HepG2 (cell line): ENCODE data around the gene TPO. TPM values are rescaled to one million over a fixed set of nuclear protein-coding genes. Genes with fewer than 3 reads are reported as not detected.

Experiments used
- ATAC-seq: fragments of 200-7000 bp; cut with Tn5 transposase; 3 replicates; pipeline ENCODE4 v1.9.1; 2020; ENCODE audit warnings: mild to moderate bottlenecking, moderate library complexity
- BruUV-seq: library from RNA; stranded (reverse); fragments of 400-500 nt; replicated peaks from 2 replicates; lab custom pipeline; 2021; lab: Mats Ljungman, UMichigan
- CTCF ChIA-PET: fragments of 300-600 bp; formaldehyde crosslinking; extraction: SDS; loops from one replicate; lab custom pipeline; 2021; ENCODE audit warnings: low total read pairs, inconsistent platforms, low intra/inter-chr PET ratio; lab: Yijun Ruan, JAX
- POLR2A ChIA-PET: fragments of 350-600 bp; sonication (Branson Sonifier 250); formaldehyde crosslinking; loops from one replicate; lab custom pipeline; 2020; ENCODE audit warnings: antibody characterized with exemption, inconsistent platforms; lab: Yijun Ruan, JAX
- DNase-seq: peaks from one replicate; pipeline ENCODE4 v3.0.0-alpha.2; 2015; ENCODE audit warnings: low spot score
- FAIRE-seq: peaks from 3 replicates; lab custom pipeline; 2011; peaks lifted over from hg19 to GRCh38; lab: Jason Lieb, UNC
- H2AFZ ChIP-seq: one replicate; pipeline ENCODE4 v1.6.1; 2011; ENCODE audit warnings: low read length, inconsistent platforms
- H3K27ac ChIP-seq: fragments of 300-600 bp; 3 replicates; pipeline ENCODE4 v1.8.0; 2011; ENCODE audit warnings: mixed run types, mild to moderate bottlenecking, mixed read lengths, low read length, inconsistent platforms; ENCODE audit not compliant: insufficient read depth; ENCODE audit errors: extremely low read length
- H3K27me3 ChIP-seq, 2 experiments: fragments of 200-600 bp in 1 of 2; 2 replicates in 1 of 2; 3 replicates in 1 of 2; pipeline versions ENCODE4 v1.6.0 to v1.8.0; 2011; ENCODE audit warnings: low read length in 2 of 2, mild to moderate bottlenecking in 2 of 2, moderate library complexity in 2 of 2, inconsistent platforms in 1 of 2; ENCODE audit not compliant: insufficient read depth in 2 of 2, control insufficient read depth in 1 of 2
- H3K36me3 ChIP-seq, 2 experiments: fragments of 200-600 bp in 1 of 2; replicated peaks in 1 of 2; 2 replicates in 1 of 2; 3 replicates in 1 of 2; pipeline versions ENCODE4 v1.5.1 to v1.8.0; 2011; ENCODE audit warnings: low read length in 2 of 2, inconsistent platforms in 1 of 2; ENCODE audit not compliant: insufficient read depth in 2 of 2, control insufficient read depth in 1 of 2
- H3K4me1 ChIP-seq: 2 replicates; pipeline ENCODE4 v1.5.1; 2012; ENCODE audit warnings: low read length, inconsistent platforms; ENCODE audit not compliant: insufficient read depth
- H3K4me2 ChIP-seq: 2 replicates; pipeline ENCODE4 v1.6.0; 2011; ENCODE audit warnings: low read depth, low read length, inconsistent platforms
- H3K4me3 ChIP-seq, 3 experiments: fragments of 200-600 bp in 1 of 3; sonication (generic), shearing (Covaris generic) in 1 of 3; replicated peaks in 1 of 3; 2 replicates each; pipeline ENCODE4 v1.5.1; 2011 to 2016; ENCODE audit warnings: low read length in 3 of 3, inconsistent platforms in 2 of 3, low read depth in 2 of 3, mild to moderate bottlenecking in 2 of 3, control low read depth in 1 of 3, mixed read lengths in 1 of 3; ENCODE audit not compliant: insufficient read depth in 1 of 3
- H3K79me2 ChIP-seq: one replicate; pipeline ENCODE4 v1.6.1; 2011; ENCODE audit warnings: low read length, inconsistent platforms; ENCODE audit not compliant: insufficient read depth
- H3K9ac ChIP-seq: 2 replicates; pipeline ENCODE4 v1.6.0; 2011; ENCODE audit warnings: mild to moderate bottlenecking, low read depth, low read length, inconsistent platforms; ENCODE audit not compliant: insufficient read depth
- H3K9me3 ChIP-seq: 2 replicates; pipeline ENCODE4 v1.5.1; 2012; ENCODE audit warnings: mild to moderate bottlenecking, low read length
- H4K20me1 ChIP-seq: 2 replicates; pipeline ENCODE4 v1.6.0; 2011; ENCODE audit warnings: inconsistent platforms, mild to moderate bottlenecking, low read length, moderate library complexity; ENCODE audit not compliant: insufficient read depth
- ARID3A ChIP-seq: IDR thresholded peaks from 2 replicates; pipeline ENCODE4 v1.6.1; 2012; ENCODE audit warnings: low read depth, low read length, improper control_type of control experiment
- ARID4A ChIP-seq: sonication (generic); formaldehyde crosslinking; IDR thresholded peaks from 2 replicates; pipeline ENCODE4 v1.5.0; 2020; ENCODE audit warnings: mild to moderate bottlenecking, missing genetic modification reagents, borderline replicate concordance
- FUBP1 ChIP-seq: sonication (generic); formaldehyde crosslinking; IDR thresholded peaks from 2 replicates; pipeline ENCODE4 v1.5.1; 2020; ENCODE audit warnings: missing genetic modification reagents, mild to moderate bottlenecking, borderline replicate concordance
- IRF2 ChIP-seq: IDR thresholded peaks from 2 replicates; pipeline ENCODE4 v1.6.1; 2018; ENCODE audit warnings: missing genetic modification reagents, missing compliant biosample characterization
- KLF9 ChIP-seq: IDR thresholded peaks from 2 replicates; pipeline ENCODE4 v1.6.1; 2016; ENCODE audit warnings: low read depth
- REST ChIP-seq, 2 experiments: IDR thresholded peaks; 2 replicates each; pipeline ENCODE4 v1.6.1; 2011 to 2012; ENCODE audit warnings: low read length in 2 of 2, borderline replicate concordance in 1 of 2, low read depth in 1 of 2, mild to moderate bottlenecking in 1 of 2, moderate library complexity in 1 of 2
- SNAPC2 ChIP-seq: sonication (generic); formaldehyde crosslinking; IDR thresholded peaks from 2 replicates; pipeline ENCODE4 v1.8.1; 2022; ENCODE audit warnings: mild to moderate bottlenecking, missing genetic modification reagents
- XBP1 ChIP-seq: sonication (generic); formaldehyde crosslinking; IDR thresholded peaks from 2 replicates; pipeline ENCODE4 v1.5.0; 2020; ENCODE audit warnings: missing genetic modification reagents
- ZBTB2 ChIP-seq: sonication (generic); formaldehyde crosslinking; IDR thresholded peaks from 2 replicates; pipeline ENCODE4 v1.8.0; 2022; ENCODE audit warnings: low read depth, missing genetic modification reagents
- ZNF367 ChIP-seq: sonication (generic); formaldehyde crosslinking; IDR thresholded peaks from 2 replicates; pipeline ENCODE4 v1.4.0; 2020; ENCODE audit warnings: missing genetic modification reagents, borderline replicate concordance
- ZNF780A ChIP-seq: sonication (generic); formaldehyde crosslinking; IDR thresholded peaks from 2 replicates; pipeline ENCODE4 v1.8.0; 2022; ENCODE audit warnings: mild to moderate bottlenecking, missing genetic modification reagents, moderate library complexity
- WGBS: methylation state at CpG from one replicate; pipeline ENCODE4 v1.1.6; 2017; ENCODE audit warnings: low lambda C conversion rate; 5-methylcytosine and 5-hydroxymethylcytosine counted together
- in situ Hi-C: cut with HindIII; loops from 2 replicates; pipeline ENCODE4 v1.10.0; 2017; ENCODE audit warnings: low pct_unique_long_range_greater_than_20kb; ENCODE audit not compliant: extremely low pct_ligation_motif_present
- intact Hi-C: fragments of 100-400 bp; cut with micrococcal nuclease; formaldehyde crosslinking; loops from one replicate; pipeline ENCODE4 v1.10.0; 2022; ENCODE audit not compliant: unreplicated experiment
- polyA plus RNA-seq, 8 experiments: library from polyadenylated mRNA; depleted of rRNA in 3 of 8; stranded (reverse) in 7 of 8; unstranded in 1 of 8; fragments of >200 nt; fragmentation: Illumina TruSeq in 4 of 8; extraction: Trizol in 4 of 8; gene quantifications; 2 replicates each; pipeline versions ENCODE4 v1.2.1 to v1.2.3, GENCODE V29; 2011 to 2016; ENCODE audit warnings: low read depth in 4 of 8, missing spikeins in 1 of 8, mixed read lengths in 1 of 8; ENCODE audit not compliant: insufficient read depth in 1 of 8
- total RNA-seq, 5 experiments: library from RNA; depleted of rRNA; stranded (reverse); fragments of >200 nt; fragmentation: Illumina TruSeq; extraction: Trizol; gene quantifications; 2 replicates each; pipeline ENCODE4 v1.2.3, GENCODE V29; 2016; ENCODE audit warnings: low read depth in 1 of 5

Gene TPO
- total and polyA plus RNA-seq, 2 of the 13 experiments (the other 11 are each of a cell fraction or from before 2014, with no cell fraction given): not detected

GRCh38 chr2:1538663-1539062 is 125.4 kb downstream of the TPO start:
- WGBS: 12% methylated on average over 10 of the region's 10 CpGs
- intact Hi-C loops: no loop called here
- no peak for TF ChIP-seq FUBP1 (CRISPR knock-in tag)
- no peak for TF ChIP-seq REST (IDR thresholded peaks at IDR 0.05; ENCODE audit: borderline replicate concordance in 1 of 2, low read depth in 1 of 2, low read length in 2 of 2)
- no peak for TF ChIP-seq XBP1
- TF ChIP-seq KLF9 (CRISPR knock-in tag): no peak
- no peak for TF ChIP-seq ZBTB2
- no peak for TF ChIP-seq ARID3A
- no peak for TF ChIP-seq ZNF780A
- no peak for TF ChIP-seq IRF2
- no peak for TF ChIP-seq SNAPC2 (CRISPR knock-in tag)
- TF ChIP-seq ZNF367: no peak
- no peak for TF ChIP-seq ARID4A (CRISPR knock-in tag)

More at GRCh38 chr2:1538663-1539062, 125.4 kb downstream of the TPO start:
- FAIRE-seq (peak; percentile 28), ATAC-seq (peak; percentile 88), DNase-seq (peak; percentile 25)
- CTCF ChIA-PET: no interaction called here
- POLR2A ChIA-PET: no interaction called here
- no TSS peak for BruUV-seq
- Histone ChIP-seq H3K36me3 (no peaks in the 10 kb centered on the region), H2AFZ (no peak overlapping the region), H3K79me2 (no peaks in the 10 kb centered on the region), H3K27ac (no peak overlapping the region), H3K4me1 (peaks cover 8% of the 10 kb centered on the region; the same call in 1 of the 2 replicates), H3K9ac (no peak overlapping the region), H3K9me3 (no peaks in the 10 kb centered on the region), H4K20me1 (no peaks in the 10 kb centered on the region), H3K27me3 (peaks cover 0 to 25% of the 10 kb centered on the region in 2 experiments; a peak in 2 of 5 replicates), H3K4me3 (no peak overlapping the region), H3K4me2 (no peak overlapping the region)
- in situ Hi-C loops: loop anchor here (25.0 kb wide), 1 partner anchor 401 kb away; no protein-coding TSS in a partner anchor
